IPS-18c (cell line): ENCODE data around the gene ST14.
"Not testable (repeated sequence)": the region's sequence is repeated elsewhere in the genome, so short reads cannot be mapped to it uniquely, and the experiment has no call there.

ENCODE experiments used
- H3K4me3 ChIP-seq: 2 replicates; pipeline ENCODE4 v1.7.0; 2013; ENCODE audit warnings: low read depth, mild to moderate bottlenecking, low read length, moderate library complexity; ENCODE audit not compliant: insufficient read depth
- H3K9me3 ChIP-seq: one replicate; pipeline ENCODE4 v1.6.1; 2013; ENCODE audit warnings: mild to moderate bottlenecking, low read length, moderate library complexity; ENCODE audit not compliant: control insufficient read depth, insufficient read depth

ST14 gene

DNA sequence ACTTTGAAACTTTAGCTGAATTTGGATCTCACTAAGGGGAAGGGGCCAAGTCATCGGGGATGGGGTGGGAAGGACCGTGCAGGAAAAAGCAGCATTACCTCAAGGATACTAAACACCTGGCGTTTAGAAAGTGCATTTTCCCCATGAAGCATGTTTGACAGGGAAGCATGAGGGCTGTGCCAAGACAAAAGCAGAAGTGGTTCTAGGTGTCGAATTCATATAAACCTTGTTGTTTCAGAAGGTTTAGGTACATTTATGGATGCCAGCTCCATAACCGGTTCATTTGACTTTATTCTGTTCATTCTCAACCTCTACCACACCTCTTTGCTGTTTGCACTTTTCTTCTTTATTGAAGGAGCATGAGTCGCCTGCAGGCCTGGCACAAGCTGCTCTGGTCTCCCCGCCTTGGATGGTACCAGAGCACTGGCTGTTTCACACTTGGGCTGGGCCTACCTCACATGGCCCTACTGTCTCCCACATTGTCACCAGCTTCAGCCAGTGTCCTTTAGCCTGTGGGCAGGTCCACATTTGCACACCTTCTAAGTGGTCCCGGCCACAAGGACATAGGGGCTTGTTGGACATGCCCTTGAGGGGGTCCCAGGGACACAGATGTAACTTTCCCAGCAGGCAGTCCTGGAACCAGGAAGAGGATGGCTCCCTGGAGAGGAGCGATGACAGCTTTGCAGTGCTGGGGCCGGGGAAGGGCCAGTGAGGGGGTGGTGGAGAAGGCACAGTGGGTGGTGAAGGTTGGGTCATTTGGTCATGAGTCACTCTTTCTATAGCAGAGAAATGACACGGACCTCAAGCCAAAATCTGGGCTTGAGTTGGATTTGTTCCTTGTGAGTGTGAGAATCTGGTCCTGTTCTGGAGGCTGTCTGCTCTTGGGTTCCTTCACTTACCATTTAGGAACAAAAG is 3.2 kb upstream of the ST14 start:
- H3K9me3 ChIP-seq: no peaks in the 10 kb centered on the region
- no peak overlapping the region for H3K4me3 ChIP-seq

DNA sequence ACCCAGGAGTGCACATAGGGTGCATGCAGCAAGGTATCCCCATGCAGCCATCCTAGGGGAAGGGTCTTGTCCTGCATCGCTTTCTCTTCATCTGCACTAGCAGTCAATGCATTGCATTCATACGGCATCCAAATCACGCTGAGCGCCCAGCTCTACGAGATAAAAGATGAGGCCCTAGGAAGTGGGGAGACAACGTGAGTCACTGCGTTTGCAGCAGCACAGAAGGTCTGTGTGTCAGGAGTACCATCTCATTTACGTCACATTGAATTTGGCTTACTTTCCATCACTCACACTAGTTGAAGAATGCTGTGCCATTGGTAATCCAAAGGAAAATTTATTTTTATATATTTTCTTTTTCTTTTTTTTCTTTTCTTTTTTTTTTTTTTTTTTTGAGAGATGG is 2.5 kb upstream of the ST14 start:
- no peaks in the 10 kb centered on the region for H3K9me3 ChIP-seq
- no peak overlapping the region for H3K4me3 ChIP-seq

DNA sequence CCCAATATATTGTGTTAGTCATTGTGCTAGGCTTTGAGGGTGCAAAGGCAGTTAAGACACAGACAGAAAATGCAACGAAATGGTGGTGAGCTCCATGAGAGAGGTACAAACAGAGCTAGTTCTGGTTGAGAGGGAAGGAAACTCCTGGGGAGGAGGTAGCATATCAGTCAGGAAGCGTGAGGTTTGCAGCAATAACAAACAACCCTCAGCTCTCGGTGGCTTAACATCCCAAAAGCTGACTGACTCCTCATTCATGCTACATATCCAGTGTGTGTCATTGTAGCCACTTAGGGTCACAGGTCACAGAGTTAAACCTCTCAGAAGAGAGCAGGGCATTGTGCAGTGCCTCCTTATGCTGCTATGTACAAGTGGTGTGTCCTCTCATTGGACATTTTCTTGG is 1.7 kb upstream of the ST14 start:
- no peak overlapping the region for H3K4me3 ChIP-seq
- H3K9me3 ChIP-seq: no peaks in the 10 kb centered on the region

DNA sequence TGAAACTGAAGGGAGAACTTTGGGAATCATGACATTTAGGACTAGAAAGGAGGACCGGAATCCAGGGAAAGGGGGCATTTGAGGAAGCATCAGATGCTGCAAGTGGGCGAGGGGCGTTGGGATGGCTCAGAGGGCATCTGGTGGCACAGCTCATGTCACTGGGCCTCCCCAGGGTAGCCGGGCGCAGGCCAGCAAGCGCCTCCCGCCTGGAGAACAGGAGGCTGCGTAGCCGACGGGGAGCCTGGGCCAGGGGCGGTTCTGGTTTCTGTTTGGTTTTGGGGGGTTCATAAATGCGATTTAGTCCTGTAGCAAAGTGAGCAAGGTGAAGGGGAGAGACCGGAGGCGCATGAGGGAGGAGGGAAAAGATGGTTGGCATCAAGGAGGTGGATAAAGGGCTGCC is 443 bp upstream of the ST14 start:
- H3K4me3 ChIP-seq: peak overlapping the region; percentile 58; the same call in 1 of the 2 replicates

DNA sequence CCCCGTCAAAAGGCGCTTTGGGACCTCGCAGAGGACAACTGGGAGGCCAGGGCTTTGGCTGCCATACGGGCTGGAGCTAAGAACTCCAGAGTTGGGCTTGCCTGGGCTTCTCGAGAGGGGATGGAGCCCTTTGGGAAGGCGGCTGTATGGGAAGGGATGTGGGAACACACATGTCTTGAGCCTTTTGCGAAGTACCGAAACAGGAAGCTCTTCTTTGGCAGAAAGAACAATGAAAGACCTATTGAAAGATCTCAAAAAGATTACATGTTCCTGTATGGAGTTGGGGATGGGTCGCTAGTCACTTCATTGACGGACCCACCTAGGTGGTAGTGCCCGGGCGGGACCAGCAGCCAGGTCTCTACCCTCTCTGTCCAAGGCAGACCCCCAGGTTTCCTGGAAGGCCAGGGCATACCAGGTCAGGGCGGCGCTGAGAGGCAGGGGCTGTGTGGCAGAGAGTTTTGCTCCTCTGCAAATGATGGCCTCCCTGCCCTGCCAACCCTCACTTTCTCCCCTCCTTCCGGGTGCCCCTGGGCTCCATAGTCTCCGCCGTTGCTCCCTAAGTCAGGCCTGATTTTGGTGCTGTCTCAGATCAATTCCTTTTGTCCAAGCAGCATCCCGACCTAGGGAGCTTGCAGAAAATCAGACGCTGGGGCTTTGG is 1.0 kb downstream of the ST14 start:
- peak overlapping the region; percentile 58 for H3K4me3 ChIP-seq
- H3K9me3 ChIP-seq: no peaks in the 10 kb centered on the region

More for the DNA sequence above, 443 bp upstream of the ST14 start:
- H3K9me3 ChIP-seq: no peaks in the 10 kb centered on the region

DNA sequence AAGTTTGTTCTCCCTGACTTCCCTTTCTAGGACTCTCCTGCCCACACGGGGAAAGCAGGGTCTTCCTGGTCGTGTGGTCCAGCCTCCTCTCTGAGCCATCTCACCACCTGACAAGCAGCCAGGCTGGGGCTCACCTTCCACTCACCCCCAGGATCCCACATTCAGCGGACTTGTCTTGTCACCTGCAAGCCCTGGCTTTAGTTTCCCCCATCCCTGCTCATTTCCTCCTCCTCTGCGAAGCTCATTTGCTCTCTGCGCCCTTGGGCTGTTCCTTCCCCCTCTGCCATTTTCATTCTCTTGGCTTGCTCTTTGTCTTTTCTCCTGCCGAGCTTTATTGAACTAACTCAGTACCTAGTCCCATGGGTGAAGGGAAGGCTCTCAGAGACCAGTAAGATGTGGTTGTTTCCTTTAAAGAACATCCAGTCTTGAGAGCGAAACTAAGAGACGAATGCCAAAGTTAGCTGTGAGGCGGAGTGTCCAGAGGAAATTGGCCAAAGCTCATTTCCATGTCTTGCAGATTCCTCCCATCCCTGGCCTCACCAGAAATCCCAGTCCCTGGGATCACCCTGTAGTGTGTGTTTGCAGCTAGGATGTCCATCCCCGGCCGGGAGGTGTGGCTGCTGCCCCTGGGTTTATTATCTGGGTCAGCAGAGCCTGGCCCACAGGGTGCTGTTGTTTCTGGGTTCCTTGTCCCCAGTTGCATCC is 2.0 kb downstream of the ST14 start:
- Histone ChIP-seq H3K4me3 (no peak overlapping the region), H3K9me3 (no peaks in the 10 kb centered on the region)

DNA sequence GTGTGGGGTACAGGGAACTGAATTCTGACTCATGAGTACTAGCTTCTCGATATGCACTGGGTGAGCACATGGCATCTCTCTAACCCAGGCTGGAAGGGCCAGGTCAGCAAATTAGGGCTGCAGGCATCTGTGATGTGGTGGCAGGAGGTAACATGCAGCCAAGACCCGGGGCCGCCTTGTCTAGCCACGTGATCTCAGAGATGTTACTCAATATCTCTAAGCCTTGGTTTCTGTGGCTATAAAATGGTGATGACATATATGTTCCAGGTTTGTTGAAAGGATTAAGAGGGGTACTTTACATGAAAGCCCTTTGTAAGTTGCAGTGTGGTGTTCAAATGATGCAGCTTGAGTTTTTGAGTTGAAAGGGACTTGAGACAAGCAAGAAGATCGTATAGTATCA is 3.2 kb downstream of the ST14 start:
- Histone ChIP-seq H3K4me3 (no peak overlapping the region), H3K9me3 (no peaks in the 10 kb centered on the region)

DNA sequence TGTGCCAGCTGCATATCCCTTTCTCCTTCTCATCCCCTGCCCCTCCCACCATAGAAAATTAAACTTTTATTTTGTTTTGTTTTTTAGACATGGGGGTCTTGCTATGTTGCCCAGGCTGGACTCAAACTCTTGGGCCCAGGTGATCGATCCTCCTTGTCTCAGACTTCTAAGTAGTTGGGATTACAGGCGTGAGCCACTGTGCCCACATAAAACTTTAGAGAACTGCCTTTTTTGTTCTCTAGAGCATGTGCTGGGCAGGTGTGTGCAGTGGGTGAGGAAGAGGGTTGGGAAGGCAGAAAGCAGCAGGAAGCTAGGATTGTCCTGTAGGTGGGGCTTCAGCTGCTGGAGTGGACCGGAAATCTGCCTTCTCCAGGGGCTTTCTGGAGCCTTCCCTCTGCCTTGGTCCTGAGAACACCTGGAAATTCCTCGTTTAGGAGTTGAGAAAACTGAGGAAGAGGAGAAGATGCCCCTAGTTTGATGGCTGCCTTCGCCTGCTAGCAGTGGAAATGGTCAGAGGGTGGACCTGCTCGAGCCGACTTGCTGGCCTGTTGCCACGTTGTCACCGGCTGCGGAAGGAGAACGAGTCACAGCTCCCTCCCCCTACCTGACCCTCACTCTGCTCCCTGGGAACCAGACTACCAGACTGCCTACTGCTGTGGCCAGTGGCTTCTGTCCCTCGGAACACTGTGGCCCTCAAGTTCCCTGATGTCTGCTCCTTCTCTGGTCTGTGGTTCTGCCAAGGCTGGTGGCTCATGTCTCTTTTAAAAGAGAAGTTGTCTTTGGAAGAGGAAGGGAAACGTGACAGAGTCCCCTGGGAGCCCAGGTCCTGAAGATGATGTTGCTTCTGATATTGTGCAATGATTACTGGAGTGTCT is 4.0 kb downstream of the ST14 start:
- Histone ChIP-seq H3K4me3 (no peak overlapping the region), H3K9me3 (no peaks in the 10 kb centered on the region)

DNA sequence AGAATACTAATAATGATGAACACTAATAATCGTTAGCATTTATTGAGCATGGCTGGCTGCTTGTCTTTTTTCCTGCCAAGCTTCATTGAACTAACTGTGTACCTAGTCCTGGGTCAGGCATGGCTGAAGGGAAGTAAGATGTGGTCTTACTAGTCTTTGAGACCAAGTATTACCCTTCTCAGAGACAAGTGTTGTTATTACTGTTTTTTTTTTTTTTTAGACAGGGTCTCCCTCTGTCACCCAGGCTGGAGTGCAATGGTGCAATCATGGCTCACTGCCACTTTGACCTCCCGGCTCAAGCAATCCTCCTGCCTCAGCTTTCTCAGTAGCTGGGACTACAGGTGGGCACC is 4.6 kb downstream of the ST14 start:
- Histone ChIP-seq H3K9me3 (no peaks in the 10 kb centered on the region), H3K4me3 (no peak overlapping the region)

DNA sequence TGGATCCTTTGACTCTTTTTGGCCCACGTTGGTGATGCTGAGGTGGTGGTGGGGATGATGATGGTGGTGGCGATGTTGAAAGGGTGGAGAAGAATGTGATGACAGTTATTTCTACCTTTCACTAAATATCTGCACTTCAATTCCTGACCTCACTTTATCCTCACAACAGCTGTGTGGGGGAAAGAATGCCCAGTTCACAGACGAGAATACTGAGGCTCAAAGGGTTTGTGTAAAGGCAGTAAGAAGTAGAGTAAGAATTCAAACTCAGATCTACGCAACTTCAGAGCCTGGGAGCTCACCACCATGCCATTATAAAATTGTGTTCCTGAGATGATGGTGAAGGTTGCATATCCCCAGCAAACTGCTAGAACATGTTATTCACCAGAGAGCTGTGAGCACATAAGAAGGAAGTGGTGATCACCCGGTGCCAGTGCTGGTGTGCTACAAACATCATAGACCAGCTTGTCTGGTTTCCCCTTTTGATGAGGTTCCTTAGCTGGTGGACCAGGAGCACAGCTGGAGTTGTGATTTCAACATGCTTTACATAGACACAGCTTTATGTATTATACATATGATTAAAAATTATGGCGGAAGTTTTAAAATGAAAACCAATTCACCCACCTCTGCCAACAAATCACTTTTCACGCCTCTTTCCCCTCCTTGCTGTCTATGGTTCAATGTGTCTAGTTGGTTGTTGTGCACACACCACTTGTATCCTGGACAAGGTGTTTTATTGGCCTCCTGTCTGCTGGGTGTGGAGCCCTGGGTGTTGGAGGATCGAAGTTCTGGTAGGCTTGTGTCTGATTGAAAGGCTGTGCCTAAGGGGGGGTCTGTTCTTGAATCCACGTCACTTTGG is 6.2 kb downstream of the ST14 start:
- H3K9me3 ChIP-seq: no peaks in the 10 kb centered on the region
- no peak overlapping the region for H3K4me3 ChIP-seq

DNA sequence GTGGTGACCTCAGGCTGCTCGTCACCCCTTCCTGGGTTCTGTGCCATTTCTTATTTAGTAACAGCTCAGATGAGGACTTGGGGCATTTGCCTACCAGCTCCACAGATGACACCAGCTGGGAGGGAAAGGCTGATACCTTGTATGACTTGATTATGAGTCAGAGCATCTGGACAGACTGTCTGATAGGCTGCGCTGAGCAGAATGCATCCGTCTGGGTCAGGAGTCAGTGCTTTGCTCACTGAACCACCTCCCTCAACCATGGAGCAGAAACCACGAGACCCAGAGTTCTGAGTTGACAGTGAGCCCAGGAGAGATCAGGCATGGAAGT is 6.8 kb downstream of the ST14 start:
- H3K4me3 ChIP-seq: no peak overlapping the region
- H3K9me3 ChIP-seq: no peaks in the 10 kb centered on the region

DNA sequence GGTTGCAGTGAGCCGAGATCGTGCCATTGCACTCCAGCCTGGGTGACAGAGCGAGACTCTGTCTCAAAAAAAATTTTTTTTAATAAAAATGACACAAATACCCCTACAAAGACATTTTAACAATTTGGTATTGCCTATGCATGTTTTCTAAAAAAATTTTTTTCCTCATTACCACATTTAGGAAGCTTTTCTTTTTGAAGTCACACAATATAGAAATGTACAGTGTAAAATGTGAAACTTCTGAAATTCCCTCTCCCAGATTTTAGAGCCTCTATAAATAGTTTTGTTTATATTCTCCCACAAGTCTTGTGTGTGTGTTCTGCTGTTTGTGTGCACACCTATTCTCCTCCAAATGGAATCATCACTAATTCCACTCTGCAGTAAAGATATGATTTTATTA is 7.6 kb downstream of the ST14 start:
- H3K9me3 ChIP-seq: no peaks in the 10 kb centered on the region
- H3K4me3 ChIP-seq: no peak overlapping the region

DNA sequence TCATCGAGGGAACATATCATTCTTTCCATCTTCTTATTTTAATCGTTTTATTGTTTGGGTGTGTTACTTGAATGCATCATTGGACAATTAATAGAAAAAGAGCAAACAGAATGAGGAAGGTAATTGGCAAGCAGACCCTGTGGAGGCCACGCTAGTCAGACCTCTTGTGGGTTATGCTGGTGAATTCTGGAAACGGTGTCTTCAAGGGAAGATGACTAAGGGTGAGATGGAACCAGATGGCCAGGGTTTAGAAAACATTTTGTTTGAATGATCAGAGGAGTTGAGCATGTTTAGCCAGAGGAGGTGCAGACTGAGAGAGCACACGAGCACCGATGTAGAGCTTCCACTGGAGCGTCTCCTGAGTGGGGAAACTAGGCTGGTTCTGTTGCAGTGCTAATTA is 8.5 kb downstream of the ST14 start:
- no peak overlapping the region for H3K4me3 ChIP-seq
- H3K9me3 ChIP-seq: no peaks in the 10 kb centered on the region

DNA sequence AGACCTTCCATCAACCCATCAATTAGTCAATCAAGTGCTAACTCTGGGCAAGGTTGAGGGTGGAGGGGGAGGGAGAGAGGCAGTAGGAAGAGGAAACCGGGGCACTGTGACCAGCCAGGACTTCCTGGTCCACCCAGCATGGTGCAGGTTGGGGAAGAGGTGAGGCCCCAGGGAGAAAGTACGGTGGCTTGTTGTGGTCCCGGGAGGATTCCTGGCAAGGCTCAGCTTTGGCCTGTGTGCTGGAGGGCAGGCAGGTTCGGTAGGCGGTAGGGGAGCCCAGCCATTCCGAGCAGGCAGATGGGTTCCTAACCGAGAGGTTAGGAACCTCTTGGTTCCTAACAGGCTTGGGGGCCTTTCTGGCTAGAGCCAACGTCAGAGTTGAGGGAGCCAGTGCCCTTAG is 10.8 kb downstream of the ST14 start:
- no peak overlapping the region for H3K4me3 ChIP-seq
- H3K9me3 ChIP-seq: no peaks in the 10 kb centered on the region

DNA sequence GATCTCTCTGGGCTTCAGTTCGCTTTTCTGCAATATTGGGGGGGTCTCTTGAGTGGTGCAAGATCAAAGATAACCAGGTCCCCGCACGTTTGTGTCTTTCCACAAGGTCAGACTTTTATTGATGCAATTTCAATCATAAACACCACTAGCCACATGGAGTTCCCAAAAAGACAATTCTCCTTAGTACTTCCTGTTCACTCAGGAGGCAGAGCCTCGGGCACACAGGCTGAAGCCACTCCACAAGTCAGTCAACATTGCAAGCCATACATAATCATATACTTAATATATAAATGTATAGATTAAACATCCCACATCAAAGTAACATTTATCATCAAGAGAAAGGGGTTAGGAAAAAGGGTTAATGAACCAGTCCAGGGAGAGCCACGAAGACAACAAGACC is 12.0 kb downstream of the ST14 start:
- no peak overlapping the region for H3K4me3 ChIP-seq
- H3K9me3 ChIP-seq: no peaks in the 10 kb centered on the region

DNA sequence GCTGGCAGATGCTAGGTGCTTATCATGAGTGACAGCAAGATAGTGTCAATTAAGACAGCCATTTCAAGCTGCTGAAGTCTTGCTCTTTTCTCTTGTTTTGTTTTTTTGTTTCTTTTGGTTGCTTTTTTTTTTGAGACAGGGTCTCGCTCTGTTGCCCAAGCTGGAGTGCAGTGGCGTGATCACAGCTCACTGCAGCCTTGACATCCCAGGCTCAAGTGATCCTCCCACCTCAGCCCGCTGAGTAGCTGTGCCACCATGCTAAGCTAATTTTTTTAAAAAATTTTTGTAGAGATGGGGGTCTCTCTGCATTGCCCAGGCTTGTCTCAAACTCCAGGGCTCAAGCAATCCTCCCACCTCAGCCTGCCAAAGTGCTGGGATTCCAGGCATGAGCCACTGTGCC is 12.4 kb downstream of the ST14 start:
- not testable (repeated sequence) for H3K9me3 ChIP-seq, H3K4me3 ChIP-seq

DNA sequence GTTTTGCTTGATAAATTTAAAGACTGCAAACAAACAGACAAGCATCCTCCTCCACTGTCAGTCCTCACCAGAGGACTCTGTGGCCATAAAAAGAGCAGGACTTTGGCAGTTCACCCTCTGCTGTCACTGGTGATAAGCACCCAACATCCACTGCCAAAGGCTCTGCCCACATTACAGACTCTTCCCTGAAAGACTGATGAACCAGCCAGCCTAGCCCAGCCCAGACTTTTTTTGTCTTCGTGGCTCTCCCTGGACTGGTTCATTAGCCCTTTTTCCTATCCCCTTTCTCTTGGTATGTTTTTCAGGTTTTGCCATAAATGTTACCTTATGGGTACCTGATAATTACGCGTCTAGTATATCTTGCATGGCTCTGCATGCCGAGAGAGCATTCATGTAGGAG is 15.1 kb downstream of the ST14 start:
- no peak overlapping the region for H3K4me3 ChIP-seq
- H3K9me3 ChIP-seq: no peaks in the 10 kb centered on the region
